NCI-H187 treated with DMSO at 0.1 percent for 48 hours (cell line): ENCODE measurements around the gene PPP1R14C.
"Not testable (repeated sequence)": the region's sequence is repeated elsewhere in the genome, so short reads cannot be mapped to it uniquely, and the experiment has no call there.

Source experiments
- DNase-seq: peaks from one replicate; lab custom pipeline; 2025; lab: John Stamatoyannopoulos, UW

The PPP1R14C gene, protein sequence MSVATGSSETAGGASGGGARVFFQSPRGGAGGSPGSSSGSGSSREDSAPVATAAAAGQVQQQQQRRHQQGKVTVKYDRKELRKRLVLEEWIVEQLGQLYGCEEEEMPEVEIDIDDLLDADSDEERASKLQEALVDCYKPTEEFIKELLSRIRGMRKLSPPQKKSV

DNA sequence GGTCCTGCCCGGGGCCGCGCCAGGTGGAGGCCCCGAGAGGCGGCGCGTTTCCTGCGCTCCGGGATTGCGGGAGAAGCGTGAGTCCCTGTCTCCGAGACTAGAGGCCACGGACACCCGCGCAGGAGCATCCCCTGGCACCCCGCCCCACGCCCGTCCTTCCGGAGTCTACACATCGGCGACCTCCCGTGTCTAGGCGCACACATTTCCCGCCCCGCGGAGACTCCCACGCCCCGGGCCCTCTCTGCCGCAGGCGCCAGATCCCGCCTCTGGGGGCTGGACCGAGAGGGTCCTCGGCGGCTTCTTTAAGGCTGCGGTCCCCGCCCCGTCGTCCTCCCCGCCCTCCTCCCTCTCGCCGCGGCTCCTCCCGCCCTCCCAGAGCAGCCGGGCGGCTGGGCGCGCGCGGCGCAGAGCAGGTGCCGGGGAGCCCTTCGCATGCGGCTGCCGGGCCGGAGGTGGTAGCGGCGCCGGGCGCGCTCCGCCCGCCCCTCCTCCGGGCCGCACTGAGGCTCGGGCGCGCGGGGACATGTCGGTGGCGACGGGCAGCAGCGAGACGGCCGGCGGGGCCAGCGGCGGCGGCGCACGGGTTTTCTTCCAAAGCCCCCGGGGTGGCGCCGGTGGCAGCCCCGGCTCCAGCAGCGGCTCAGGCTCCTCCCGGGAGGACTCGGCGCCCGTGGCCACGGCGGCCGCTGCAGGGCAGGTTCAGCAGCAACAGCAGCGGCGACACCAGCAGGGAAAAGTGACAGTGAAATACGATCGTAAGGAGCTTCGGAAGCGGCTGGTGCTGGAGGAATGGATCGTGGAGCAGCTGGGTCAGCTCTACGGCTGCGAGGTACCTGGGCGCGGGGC, at the start of gene PPP1R14C:
Gene PPP1R14C, plus strand, starts transcription at position 375 of the 846 bp plus-strand sequence. Its CDS starts 149 bp downstream, at position 524.
- no peak for DNase-seq

DNA sequence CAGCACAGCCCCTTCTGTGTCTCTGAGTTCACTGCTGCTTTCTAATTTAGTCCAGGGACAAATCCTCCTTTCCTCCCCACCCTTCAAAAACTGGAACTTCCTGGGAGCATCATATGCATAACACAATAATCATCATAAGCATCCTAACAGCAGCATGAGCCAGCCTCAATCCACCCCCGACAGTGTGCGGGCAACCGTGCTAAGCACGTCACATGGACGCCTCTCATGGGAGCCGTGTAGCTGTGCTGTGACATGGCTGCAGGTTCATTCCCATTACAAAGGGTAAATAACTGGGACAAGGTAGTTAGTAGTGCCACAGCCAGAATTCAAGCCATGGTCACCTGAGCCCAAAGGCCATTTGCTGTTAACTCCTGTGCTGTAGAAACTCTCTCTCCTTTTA, 49.4 kb upstream of the PPP1R14C start:
- no peak for DNase-seq

DNA sequence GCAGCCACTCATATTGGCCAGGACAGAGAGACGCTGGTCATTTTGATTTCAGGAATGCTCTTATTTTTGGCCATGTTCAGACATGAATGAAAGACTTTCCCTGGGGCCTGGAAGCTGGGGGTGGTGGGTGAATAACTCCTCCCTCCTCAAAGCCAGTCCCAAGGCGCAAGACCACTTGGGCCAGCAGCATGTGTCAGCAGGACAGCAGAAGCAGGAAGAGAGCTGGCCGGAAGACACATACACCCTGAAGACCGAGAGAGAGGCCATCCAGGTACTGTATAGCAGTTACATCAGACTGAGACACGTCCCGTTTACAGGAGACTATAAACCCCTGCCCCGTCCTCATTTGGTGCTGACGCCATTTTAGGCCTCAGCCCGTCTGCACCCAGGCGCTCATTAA, 44.7 kb upstream of the PPP1R14C start:
- no peak for DNase-seq

DNA sequence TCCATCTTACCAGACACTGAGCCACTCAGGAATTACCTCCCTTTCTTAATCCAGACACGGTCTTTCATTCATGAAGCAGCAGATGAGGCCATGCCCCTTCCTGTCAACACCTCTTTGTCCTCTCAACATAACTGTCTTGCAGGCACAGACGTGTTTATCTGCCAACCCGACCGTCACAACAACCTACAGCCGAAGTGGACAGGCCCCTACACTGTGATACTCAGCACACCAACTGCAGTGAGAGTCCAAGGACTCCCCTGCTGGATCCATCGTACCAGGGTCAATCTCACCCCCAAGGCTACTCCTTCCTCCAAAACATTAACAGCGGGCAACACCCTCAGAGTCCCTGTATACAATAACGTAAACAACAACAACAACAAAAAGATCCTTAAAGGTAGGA, 43.3 kb upstream of the PPP1R14C start:
- no peak for DNase-seq

DNA sequence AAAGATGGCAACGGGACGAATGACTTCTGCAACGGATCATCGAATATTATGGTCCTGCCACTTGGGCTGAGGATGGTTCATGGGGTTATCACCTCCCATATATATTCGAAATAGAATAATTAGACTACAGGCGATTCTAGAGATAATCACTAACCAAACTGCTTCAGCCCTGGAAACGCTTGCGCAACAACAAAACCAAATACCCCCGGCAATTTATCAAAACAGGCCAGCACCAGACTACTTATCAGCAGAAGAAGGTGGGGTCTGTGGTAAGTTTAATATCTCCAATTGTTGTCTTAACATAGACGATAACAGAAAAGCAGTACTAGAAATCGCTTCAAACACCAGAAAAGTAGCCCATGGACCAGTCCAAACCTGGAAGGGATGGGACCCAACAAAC, 42.9 kb upstream of the PPP1R14C start:
- no peak for DNase-seq

DNA sequence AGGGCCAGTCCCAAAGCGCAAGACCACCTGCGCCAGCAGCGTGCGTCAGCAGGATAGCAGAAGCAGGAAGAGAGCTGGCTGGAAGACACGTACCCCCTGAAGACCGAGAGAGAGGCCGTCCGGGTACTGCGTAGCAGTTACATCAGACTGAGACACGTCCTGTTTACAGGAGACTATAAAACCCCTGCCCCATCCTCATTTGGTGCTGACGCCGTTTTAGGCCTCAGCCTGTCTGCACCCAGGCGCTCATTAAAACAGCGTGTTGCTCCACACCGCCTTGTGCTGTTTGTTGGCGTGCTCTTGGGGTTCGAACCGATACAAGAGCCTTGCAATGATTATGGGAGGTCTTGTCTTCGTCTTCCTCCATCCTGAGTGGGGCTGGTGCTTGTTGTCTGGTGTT, 42.1 kb upstream of the PPP1R14C start:
- no peak for DNase-seq

DNA sequence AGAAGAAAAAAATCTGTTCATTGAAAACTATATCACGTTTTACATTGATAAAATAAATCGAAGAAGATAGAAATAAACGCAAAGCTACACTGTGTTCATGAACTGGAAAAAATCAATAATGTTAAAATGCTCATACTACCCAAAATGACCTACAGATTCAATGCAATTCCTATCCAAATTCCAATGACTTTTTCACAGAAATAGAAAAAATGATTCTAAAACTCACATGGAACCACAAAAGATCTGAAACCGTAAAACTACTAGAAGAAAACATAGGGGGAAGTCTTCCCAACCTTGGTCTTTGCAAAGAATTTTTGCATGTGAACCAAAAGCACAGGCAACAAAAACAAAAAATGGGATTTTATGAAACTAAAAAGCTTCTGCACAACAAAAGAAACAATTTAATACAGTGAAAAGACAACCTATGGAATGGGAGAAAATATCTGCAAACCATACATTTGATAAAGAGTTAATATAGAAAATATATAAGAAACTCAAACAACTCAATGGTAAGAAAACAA, 40.0 kb upstream of the PPP1R14C start:
- no peak for DNase-seq

DNA sequence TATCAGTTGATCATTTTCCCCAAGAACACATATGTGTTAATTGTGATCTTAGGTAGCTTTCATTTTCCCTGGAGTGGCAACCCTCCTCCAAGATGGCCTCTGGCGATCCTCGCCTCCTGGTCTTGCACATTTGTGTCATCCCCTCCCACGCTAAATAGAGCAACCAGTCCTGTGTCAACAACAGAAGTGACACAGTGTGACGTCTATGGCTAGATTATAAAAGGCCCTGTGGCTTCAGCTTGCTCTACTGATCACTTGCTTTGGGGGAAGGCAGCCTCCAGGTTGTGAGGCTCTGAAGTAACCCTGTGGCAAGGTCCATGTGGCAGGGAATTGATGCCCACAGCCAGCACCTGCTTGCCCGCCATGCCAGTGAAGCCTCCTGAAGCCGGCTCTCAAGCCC, 30.6 kb upstream of the PPP1R14C start:
- no peak for DNase-seq

DNA sequence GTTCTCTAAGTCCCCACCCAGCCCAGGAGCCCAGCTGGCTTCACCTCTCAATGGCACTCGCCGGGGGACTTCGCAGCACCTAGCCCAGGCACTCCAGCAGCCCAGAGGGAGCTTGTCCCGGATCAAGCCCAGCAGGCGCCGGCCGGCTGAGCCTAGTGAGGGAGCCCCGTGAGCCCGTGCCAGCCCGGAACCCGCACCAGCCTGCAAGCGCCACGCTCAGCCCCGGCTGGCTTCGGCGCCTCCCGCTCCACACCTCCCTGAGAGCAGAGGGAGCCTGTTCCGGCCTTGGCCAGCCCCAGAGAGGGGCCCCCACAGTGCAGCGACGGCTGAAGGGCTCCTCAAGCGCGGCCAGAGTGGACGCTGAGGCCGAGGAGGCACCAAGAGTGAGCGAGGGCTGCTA, 27.1 kb upstream of the PPP1R14C start:
- no peak for DNase-seq

DNA sequence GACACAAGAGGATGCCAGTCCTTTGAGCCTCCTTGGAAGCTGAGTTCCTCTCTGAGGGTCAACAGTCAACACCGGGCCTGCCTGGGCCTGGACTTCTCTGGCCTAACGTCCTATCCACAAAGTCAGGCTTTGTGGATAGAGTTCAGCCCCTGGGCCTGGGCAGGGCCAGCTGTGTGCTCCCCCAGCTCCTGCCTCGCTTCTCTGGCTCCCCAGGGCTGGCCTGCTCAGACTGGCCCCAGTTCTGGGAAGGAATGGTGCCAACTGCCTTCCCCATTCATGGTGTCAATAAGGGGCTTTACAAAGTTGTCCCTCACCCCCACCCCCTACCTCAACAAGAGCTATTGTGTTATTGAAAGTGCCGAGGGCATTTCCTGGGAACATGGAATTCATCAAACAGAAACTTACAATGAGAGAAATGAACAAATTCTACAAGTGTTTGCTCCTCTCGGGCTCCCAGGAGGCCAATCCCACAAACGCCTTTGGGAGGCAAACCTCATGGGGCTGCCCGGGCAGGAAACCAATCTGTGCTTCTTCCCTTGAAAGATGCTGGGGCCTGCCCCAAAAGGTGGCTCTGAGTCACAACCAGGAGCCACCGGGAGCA, 26.5 kb upstream of the PPP1R14C start:
- DNase-seq: no peak

DNA sequence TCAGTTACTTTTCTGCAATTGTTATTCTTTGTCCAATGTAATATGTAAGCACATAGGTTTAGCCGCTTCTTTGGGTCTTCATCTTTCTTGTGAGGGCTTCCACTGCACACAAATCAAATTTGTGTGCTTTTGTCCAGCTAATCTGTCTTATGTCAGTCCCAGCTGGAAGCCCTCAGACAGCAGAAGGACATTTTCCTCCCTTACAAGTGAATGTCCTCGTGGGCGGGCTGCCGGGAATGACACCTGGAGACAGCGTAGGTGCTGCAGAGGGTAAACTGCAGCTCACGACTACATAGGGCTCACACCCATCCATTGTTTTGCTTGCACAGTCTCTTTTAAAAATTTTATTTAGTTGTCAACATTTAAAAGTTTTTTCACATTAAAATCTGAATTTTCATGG, 24.6 kb upstream of the PPP1R14C start:
- DNase-seq: no peak

DNA sequence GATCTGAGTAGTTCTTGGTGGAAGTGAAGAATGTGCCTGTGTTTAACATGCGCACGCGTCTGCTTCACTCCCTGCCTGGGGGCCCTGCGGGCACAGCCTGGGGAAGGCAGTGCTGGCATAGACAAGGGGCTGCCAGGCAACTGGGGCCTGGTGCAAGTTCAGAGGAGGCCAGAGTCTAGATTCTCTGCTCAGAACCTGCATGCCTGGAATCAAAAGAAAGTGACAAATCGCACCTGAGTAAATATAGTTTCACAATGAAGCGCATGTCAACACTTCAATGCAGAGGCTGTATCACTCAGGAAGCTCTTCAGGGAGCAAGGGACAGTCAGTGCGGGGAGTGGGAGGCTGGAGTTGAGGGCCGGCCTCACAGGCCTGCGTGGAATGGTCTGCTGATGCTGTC, 24.2 kb upstream of the PPP1R14C start:
- DNase-seq: no peak

DNA sequence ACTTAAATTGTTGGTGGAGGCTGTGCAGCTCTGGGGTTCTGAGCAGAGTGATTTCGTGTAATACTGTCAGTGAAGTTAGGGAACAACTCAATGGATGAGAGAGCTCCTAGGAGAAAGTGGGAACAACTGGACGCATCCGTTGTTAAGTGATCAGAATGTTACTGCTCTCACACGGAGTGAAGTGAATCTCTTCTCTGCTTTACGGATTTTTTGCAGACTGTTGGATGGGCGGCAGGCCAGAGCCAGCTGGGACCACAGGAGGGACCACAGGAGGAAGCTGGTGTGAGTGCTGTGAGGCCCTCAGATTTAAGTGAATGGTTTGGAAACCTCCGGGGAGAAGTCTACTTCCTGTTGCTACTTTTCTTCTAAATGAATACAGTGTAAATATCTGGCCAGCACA, 23.7 kb upstream of the PPP1R14C start:
- DNase-seq: no peak

DNA sequence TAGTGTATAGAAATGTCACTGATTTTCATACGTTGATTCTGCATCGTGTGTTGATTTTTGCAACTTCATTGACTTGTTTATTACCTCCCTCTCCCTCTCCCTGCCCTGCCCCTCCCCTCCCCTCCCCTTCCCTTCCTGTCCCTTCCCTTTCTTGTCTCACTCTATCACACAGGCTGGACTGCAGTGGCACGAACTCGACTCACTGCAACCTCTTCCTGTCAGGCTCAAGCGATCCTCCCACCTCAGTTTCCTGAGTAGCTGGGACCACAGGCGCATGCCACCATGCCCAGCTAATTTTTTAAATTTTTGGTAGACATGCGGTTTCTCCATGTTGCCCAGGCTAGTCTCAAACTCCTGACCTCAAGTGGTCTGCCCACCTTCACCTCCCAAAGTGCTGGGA, 19.2 kb upstream of the PPP1R14C start:
- DNase-seq: no peak

DNA sequence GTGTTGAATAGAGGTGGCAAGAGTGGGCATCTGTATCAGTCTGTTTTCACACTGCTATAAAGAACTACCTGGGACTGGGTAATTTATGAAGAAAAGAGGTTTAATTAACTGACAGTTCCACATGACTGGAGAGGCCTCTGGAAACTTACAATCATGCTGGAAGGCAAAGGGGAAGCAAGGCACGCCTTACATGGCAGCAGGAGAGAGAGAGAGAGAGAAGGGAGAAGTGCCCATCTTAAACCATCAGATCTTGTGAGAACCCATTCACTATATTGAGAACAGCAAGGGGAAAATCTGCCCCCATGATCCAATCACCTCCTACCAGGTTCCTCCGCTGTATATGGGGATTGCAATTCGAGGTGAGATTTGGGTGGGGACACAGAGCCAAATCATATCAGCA, 18.6 kb upstream of the PPP1R14C start:
- DNase-seq: no peak

DNA sequence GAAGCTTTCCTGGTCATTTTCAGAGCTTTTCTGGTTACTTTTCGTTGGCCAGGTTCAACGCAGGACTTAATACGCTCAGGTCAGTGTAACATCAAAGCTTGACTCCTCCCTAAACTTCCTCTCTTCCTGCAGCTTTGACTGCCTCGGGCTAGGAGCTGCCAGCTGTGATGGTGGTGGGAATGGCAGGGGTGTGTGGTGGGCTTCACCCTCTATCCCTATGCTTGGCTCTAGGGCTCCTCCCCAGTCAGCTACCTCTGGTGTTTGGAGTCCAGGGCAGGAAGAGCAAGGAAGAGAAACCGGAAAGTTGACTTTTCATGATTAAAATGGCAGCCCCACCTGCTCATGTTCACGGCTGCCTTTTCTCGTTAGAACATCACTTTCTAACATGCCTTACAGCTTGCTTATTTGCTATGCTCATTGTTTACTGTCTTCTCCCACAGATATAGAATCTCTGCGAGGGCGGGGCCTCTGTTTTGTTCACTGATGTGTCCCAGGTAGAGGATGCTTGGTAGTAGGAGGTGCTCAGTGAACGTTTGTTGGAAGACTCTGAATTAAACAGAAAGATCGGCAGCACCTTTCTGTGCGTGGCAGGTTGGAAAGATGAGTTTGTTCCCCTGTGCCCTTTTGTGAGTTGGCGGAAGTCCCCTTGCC, 16.1 kb upstream of the PPP1R14C start:
- no peak for DNase-seq

DNA sequence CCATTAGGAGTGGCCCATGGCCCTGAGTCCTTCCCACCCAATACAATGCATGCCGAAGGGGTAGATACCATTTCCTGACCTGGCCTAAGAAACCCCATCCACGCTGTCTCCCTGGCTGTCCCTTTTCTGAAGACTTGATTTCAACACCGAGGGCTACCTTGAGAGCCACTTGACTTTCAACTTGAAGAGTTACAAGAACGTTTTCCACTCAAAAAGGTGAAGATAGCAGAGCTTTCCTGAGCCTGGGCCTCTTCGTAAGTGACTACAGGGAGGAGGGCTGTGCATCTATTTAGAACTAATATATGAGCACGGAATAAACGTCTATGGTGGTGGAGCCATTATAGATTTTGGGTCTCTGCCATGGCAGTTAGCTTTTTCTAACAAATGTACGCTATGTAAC, 14.4 kb upstream of the PPP1R14C start:
- DNase-seq: no peak

DNA sequence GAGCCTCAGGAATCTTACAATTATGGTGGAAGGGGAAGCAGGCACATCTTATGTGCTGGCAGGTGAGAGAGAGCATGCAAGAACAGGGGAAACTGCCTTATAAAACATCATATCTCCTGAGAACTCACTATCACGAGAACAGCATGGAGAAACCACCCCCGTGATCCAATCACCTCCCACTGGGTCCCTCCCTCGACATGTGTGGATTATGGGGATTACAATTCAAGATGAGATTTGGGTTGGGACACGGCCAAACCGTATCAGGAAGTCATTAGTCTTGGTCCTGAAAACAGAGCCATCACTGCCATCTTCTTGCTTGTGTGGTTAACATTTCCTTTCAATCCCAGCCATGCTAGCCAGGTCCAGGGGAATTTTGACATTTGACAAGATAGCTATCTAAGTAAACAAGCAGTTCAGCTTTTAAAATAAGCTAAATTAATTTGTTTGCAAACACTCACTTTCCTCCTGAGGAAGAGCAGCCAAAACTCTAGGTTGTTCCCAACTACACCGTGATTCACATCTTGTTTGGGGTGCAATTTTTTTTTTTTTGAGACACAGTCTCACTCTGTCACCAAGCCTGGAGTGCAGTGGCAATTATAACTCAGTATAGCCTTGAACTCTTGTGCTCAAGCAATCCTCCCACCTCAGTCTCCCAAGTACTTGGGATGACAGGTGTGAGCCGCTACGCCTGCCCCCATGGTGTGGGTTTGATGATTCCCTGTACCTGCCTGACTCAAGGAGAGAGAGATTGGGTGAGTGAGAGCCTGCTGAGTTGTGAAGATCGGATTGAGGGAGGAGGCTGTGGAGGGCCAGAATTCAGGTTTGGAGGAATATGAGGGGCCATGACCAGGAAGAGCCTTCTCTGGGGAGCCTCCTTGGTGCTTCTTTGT, 13.0 kb upstream of the PPP1R14C start:
- no peak for DNase-seq

DNA sequence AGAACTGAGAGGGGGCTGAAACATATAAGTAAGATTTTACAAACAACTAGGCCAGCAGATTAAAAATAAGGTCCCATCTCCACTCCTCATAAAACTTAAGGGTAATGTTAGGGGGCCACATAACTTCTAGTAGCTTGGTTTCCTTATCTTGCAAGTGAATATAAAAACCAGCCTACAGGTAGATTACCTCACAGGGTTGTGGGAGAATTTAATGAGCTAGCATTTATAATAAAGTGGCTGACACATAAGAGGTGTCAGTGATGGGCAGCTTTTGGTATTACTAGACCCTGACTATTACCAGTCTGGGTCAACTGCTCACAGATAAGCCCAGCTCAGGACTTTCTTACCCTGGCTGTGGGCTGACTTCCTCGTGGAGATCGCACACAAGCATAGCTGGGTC, 9.2 kb upstream of the PPP1R14C start:
- DNase-seq: no peak

DNA sequence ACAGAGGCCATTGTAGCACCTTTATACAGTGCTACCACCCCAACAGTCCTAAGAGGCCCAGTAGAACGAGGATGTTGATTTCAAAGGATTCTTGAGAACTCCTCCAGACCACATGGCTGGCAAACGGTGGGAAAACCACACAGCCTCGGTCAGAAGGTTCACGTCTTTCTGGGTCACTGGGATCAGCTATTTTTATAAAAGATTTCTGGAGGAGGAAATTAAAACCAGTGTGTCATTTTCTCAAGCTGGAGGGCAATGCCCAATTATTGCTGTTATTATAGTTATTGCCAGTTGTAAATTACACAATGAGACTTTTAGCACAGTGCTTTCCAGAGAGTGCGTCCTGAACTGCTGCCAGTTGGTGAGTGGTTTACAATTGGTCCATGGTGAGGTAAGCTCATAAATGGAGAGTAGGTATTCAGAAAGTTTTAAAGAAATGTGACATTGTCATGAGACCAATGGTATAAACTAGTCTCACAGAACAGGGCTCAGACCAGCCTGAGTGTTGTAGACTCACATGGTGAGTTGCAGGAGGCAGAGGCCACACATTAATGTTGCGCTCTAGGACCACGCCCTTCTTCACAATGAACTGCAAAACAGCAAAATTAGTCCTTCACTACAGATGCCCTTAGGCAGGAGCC, 8.4 kb upstream of the PPP1R14C start:
- DNase-seq: no peak

DNA sequence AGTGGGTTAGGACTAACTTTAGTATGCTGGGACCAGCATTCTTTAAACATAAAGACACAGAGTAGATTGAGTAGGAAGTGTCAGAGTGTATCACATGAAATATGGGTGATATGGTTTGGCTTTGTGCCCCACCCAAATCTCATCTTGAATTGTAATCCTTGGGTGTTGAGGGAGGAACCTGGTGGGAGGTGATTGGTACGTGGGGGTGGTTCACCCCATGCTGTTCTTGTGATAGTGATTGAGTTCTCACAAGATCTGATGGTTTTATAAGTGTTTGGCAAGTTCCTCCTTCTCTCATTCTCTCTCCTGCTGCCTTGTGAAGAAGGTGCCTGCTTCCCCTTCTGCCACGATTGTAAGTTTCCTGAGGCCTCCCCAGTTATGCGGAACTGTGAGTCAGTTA, 5.1 kb upstream of the PPP1R14C start:
- not testable (repeated sequence) for DNase-seq
